Amniotic stem cell (primary cell): ENCODE results near the gene PPP1CC.
"Not testable (repeated sequence)": the region's sequence is repeated elsewhere in the genome, so short reads cannot be mapped to it uniquely, and the experiment has no call there.

Experiments
- DNase-seq: peaks from one replicate; lab custom pipeline; 2025; lab: John Stamatoyannopoulos, UW

PPP1CC gene

GRCh38 chr12:110754101-110754793, 11.6 kb upstream of the PPP1CC start:
- no peak for DNase-seq

GRCh38 chr12:110750784-110751461, 8.2 kb upstream of the PPP1CC start:
- no peak for DNase-seq

DNA sequence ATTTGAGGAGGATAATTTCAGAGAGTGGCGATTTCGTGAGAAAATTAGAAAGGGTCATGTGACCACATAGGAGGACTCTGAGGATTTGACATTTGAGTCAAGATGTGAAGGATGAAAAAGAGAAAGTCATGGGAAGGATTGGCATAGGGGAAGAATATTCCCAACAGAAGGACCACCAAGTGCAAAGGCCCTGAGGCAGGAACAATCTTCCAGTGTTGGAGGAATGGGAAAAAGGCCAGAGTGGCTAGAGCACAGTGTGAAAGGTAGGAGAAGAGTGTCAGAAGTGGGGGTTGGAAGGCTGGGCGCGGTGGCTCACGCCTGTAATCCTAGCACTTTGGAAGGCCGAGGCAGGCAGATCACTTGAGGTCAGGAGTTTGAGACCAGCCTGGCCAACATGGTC, 3.9 kb upstream of the PPP1CC start:
- DNase-seq, result no peak

DNA sequence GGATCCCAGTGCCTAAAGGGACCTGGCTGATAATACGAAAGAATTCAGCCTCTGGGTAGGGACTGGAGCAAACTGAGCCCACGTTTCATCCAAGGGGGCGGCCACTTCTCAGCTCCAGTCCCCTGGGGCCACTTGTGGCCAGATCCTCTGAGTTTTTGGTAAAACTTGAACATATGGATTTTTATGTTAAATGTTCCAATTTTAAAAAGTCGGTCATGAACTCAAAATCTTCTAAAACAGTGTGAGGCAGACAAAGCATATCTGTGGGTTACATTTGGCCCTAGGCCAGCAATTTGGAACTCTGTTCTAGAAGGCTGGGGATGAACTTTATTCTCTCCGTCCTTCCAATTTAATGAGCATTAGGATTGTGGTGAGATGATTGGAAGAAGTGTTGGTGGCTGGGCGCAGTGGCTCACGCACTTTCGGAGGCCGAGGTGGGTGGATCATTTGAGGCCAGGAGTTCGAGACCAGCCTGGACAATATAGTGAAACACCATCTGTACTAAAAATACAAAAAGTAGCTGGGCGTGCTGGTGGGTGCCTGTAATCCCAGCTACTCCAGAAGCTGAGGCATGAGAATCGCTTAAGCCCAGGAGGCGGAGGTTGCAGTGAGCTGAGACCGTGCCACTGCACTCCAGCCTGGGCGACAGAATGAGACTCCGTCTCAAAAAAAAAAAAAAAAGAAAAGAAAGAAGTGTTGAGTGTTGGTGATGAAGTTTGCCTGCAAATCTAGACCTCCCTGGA, 3.0 kb upstream of the PPP1CC start:
- no peak for DNase-seq

DNA sequence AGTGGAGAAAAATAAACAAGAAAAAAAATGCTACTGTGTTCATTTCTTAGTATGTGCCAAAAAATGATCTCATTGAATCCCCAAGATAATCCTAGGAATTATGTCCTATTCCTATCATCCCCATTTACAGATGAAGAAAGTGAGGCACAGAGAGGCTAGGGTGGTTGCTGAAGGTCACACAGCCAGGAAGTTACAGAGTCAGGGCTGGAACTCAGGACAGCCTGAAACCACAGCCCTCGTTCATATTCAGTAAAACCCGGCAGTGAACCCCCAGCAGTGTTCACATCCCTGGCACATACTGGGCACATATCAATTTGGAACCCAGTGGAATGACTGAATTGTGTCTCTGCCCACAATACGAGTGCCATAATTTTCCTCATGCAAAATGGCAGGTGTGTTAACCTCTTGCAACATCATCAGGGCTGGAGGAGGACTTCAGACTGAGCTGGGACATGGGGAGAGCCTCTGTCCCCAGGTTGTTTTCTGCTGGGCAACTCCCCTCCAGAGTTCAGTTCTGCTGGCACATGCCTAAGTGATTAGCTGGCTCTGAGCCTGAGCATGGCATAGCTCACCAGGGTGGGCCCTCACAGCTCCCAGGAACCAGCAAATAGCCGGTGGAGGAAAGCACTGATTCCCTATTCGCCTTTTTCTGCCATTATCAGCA, 2.0 kb upstream of the PPP1CC start:
- DNase-seq, result no peak

DNA sequence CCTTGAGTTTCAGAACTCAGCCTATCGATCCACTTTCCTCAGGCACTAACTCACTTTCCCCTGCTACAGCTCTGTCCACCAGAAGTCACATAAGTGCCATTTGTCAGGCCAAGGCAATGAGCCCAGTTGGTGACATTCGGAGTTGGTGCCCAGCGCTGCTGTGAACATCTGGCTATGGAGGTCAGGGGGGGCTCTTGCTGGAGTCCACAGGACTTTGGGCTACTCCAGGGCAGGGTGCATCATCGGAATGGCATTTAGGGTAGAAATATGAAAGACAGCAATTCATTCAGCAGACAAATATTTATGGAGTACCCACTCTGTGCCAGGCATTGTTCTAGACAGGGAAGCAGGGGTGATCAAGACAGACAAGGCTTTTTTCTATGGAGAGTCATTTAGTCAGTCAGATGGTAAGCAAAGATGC, 1.5 kb upstream of the PPP1CC start:
- DNase-seq, result peak; percentile 13

DNA sequence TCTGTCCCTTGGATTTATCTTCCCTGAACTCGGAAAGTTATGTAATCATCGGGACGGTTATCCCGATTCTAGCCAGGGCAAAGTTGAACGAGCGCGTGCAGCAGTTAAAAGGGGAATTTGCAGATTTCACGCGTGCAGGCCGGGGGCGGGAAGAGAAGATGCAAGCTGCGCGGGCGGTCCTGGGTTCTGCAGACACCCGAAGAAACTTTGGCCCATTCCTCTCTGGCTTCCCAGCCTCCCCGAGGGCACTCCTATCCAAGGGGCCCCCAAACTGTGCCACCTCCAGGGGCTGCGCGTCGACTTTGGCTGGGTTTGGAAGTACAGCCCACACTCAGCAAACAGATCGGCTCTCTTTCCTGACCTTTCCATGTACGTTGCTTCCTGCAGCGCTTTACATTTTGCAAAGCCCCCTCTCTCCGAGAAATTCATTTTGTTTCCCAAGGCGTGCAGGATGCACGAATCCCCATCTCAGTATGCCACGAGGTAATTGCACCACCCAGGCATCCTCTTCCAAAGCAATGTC, 941 bp upstream of the PPP1CC start:
- DNase-seq, result no peak

DNA sequence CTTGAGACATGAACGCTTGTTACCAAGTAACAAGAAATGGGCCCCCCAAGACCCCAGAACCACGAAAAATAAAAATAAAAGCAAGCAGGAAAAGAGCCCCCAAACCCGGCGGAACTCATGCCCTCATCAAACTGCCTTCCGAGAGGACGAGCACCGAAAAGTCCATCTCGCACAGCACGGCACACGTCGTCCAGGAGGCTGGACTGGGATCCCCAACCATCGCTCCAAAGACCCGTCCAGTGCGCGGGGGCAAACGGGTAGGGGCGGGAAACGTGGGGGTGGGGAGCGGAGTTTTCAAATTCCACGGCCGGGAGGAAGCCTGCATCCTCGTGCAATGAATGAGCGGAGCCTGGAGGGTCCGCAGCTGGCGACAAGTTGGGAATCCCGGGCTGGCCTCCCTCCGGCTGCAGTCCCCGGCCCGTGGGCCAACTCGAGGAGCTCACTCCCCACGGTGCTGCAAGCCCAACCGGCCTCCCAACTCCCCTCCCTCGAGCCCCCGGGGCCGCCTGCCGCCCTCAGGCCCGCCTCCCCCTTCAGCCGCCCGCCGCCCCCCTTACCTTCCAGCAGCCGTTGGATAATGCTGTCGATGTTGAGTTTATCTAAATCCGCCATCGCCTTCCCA, 484 bp downstream of the PPP1CC start:
- no peak for DNase-seq

GRCh38 chr12:110741341-110742095, 1.2 kb downstream of the PPP1CC start:
- peak; percentile 13 for DNase-seq

GRCh38 chr12:110739894-110740293, 2.8 kb downstream of the PPP1CC start:
- DNase-seq, result no peak

DNA sequence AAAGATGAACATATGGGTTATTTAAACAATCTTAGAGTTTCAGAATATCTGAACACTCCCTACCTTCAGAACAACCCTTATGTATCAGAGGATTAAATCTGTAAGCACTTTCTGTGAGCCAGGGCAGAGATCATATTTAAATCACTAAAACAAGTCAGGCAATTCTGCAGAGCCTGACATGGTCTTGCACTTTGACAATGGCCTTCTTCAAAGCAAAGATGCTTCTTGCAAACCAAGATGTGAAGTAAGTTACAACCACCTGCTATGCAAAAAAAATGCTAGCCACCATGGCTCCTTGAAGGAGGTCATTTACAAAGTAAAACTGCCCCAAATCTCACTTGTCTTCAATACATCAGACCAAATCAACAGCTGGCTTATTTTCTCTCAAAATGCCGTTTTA, 3.2 kb downstream of the PPP1CC start:
- DNase-seq, result no peak

DNA sequence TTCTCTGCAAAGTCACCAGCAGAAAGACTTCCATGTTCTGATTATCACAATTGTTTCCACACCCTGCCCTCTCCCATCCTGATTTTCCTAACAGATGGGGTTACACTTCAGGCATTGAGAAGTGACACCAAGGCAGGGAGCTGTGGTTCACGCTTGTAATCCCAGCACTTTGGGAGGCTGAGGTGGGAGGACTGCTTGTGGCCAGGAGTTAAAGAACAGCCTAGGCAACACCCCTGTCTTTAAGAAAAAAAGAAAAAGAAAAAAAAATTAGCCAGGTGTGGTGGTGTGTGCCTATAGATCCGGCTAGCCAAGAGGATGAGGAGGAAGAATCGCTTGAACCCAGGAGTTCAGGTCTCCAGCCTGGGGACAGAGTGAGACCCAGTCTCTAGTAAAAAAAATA, 5.2 kb downstream of the PPP1CC start:
- no peak for DNase-seq

DNA sequence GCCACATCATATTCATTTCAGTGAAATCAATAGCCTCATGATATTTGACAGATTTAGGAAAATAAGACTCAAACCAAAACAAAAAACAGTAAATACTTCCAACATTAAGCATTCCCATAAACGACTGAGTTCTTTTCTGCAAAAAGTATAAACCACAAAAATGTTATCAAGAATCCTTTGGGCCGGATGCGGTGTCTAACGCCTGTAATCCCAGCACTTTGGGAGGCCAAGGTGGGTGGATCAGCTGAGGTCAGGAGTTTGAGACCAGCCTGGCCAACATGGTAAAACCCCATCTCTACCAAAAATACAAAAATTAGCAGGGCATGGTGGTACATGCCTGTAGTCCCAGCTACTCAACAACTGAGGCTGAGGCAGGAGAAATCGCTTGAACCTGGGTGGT, 5.7 kb downstream of the PPP1CC start:
- DNase-seq, result not testable (repeated sequence)

DNA sequence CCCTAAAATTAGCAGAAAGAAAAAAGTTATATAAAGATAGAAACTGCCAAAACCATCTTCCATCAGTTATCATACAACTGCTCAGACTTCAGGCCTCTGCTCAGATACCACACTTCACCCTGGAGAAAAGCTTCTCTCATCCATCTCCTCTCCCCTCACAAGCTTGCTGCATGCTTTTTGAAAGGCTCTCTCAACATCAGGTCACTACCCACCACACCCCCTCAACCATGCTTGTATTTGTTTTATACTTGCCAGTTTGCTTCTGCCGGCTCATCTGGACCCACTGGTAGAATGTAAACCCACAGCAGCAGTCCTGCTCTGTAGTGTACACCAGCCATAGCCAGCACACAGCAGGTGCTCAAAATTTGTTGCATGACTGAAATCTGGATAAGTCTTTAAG, 8.8 kb downstream of the PPP1CC start:
- no peak for DNase-seq

DNA sequence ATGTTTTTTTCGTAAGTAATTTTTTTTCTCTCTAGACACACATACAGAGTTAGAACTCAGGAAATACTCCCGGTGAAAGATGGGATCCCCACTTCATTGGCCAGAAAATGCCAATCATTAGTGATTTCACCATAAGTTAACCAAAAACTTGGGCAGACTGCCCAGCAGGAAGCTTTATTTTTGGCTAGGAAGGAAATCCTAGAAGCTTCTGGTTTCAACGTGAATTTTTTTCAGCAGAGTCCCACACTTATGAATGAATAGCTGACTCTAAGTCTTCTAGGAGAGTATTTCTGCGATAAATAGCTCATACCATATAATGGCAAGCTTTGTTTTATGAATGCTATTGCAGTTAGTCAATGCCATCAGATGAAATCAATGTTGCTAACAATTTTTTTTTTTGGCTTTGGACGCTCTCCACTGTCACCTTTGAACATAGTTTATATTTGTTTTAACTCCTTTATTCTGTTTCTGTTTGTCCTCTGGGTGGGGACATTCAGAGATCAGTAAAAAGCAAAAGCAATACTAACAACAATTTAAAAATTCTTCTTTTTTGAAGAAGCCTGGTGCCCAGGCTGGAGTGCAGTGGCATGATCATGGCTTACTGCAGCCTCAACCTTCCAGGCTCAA, 9.5 kb downstream of the PPP1CC start:
- DNase-seq, result no peak

DNA sequence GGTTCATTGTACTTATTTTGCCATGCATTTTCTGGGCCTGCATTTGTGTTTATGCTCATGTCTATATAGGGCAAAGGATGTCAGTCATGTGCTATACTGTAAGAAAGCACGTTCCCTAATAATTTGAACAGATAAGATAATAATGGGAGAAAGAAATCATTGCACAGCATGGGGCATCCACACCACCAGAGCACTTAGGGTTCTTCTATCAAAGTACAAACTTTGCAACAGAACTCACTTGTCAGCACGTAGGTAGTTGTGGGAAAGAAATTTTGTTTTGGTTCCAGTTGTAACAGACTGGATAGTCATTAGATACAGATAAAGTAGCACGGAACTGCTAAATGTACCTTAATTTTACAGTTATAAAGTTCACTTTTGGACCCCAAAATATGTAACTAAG, 10.1 kb downstream of the PPP1CC start:
- DNase-seq, result no peak

- no peak for DNase-seq
These were observed 11.2 kb downstream of the PPP1CC start for GRCh38 chr12:110731479-110731878.

- DNase-seq, result no peak
These were observed 14.1 kb downstream of the PPP1CC start for GRCh38 chr12:110728628-110729027.

DNA sequence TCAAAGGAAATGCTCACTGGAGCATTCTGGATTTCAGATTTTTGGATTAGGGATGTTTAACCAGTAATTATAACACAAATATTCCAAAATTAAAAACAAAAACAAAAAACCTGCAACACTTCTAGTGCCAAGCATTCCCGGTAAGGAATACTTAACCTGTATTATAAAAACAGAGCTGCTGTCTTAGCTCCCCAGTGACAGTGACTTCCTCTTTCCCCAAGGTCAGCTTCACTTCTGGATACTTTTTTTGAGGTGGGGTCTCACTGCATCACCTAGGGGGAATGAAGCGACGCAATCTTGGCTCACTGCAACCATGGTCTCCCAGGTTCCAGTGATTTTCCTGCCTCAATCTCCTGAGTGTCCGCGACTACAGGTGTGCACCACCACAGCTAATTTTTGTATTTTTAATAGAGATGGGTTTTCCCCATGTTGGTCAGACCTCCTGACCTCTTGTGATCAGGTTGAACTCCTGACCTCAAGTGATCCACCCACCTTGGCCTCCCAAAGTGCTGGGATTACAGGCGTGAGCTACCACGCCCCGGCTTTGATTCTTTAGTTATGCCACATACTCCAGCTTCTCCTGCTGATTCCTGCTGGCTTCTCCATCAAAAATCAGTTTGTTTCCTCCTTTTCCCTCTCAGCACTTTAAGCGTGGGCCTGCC, 15.9 kb downstream of the PPP1CC start:
- no peak for DNase-seq

- DNase-seq, result no peak
These were observed 16.7 kb downstream of the PPP1CC start for GRCh38 chr12:110726028-110726427.
